Measurements from ENCODE around the gene GNG7. TPM values are rescaled to one million over a fixed set of nuclear protein-coding genes. Genes with fewer than 3 reads are reported as not detected.
"Not testable (repeated sequence)": the region's sequence is repeated elsewhere in the genome, so short reads cannot be mapped to it uniquely, and the experiment has no call there.

Gene GNG7
- total and polyA plus RNA-seq, 2 experiments from 2014 or later, result 0.11 to 0.13 TPM

- Histone ChIP-seq H3F3A (ENCODE audit: insufficient read depth) (no peaks in the 10 kb centered on the region), H3K4me2 (ENCODE audit: unreplicated experiment) (no peak overlapping the region), H4K20me1 (ENCODE audit: insufficient read depth) (no peaks in the 10 kb centered on the region), H3K79me2 (ENCODE audit: insufficient read depth) (no peaks in the 10 kb centered on the region), H3K27ac (no peak overlapping the region), H3K27me3 (replicated peaks; ENCODE audit: insufficient read depth) (no peaks in the 10 kb centered on the region), H3K4me3 (no peak overlapping the region), H3K9me3 (ENCODE audit: low read depth) (no peaks in the 10 kb centered on the region), H3K4me1 (ENCODE audit: insufficient read depth) (no peaks in the 10 kb centered on the region), H3K9ac (no peak overlapping the region), H2AFZ (no peak overlapping the region), H3K36me3 (ENCODE audit: low read depth) (no peaks in the 10 kb centered on the region), H3K9me2 (ENCODE audit: insufficient read depth) (no peaks in the 10 kb centered on the region)
- no peak for DNase-seq
- 63 to 70% methylated on average over 16 of the region's 16 CpGs for WGBS, 2 experiments (ENCODE audit: low coverage in 1 of 2, low lambda C conversion rate in 2 of 2, missing lambda C conversion rate in 2 of 2)
- in situ Hi-C loops (cut with MboI), result loop anchor here (5.0 kb wide), 1 partner anchor 106 kb away; no protein-coding TSS in a partner anchor
- TF ChIP-seq EZH2 (IDR thresholded peaks at IDR 0.05; ENCODE audit: insufficient read depth, poor library complexity, severe bottlenecking), result no peak
- no peak for TF ChIP-seq EZH2phosphoT487 (IDR thresholded peaks at IDR 0.05; ENCODE audit: insufficient read depth, low read depth)
Measured at GRCh38 chr19:2645826-2646225, 56.7 kb downstream of the GNG7 start.

GRCh38 chr19:2643123-2643737 is 59.3 kb downstream of the GNG7 start:
- H3K79me2 ChIP-seq (ENCODE audit: insufficient read depth); H3K9me3 ChIP-seq (ENCODE audit: low read depth); H3K4me3 ChIP-seq; H3K4me2 ChIP-seq (ENCODE audit: unreplicated experiment); H3K4me1 ChIP-seq (ENCODE audit: insufficient read depth); in situ Hi-C loops (cut with MboI); H3K9me2 ChIP-seq (ENCODE audit: insufficient read depth); H3K9ac ChIP-seq; H3K36me3 ChIP-seq (ENCODE audit: low read depth); H2AFZ ChIP-seq; H3F3A ChIP-seq (ENCODE audit: insufficient read depth); H3K27me3 ChIP-seq (replicated peaks; ENCODE audit: insufficient read depth); H4K20me1 ChIP-seq (ENCODE audit: insufficient read depth); H3K27ac ChIP-seq; DNase-seq: not testable (repeated sequence)
- 77 to 87% methylated on average over 18 to 38 of the region's 38 CpGs for WGBS, 2 experiments (ENCODE audit: low coverage in 1 of 2, low lambda C conversion rate in 2 of 2, missing lambda C conversion rate in 2 of 2)

GRCh38 chr19:2641332-2641698 is 61.2 kb downstream of the GNG7 start:
- no peak overlapping the region for H3K9ac ChIP-seq
- no peaks in the 10 kb centered on the region for H3K79me2 ChIP-seq (ENCODE audit: insufficient read depth)
- DNase-seq, result no peak
- no peaks in the 10 kb centered on the region for H3K36me3 ChIP-seq (ENCODE audit: low read depth)
- WGBS, 2 experiments (ENCODE audit: low coverage in 1 of 2, low lambda C conversion rate in 2 of 2, missing lambda C conversion rate in 2 of 2), result 72 to 75% methylated on average over 7 of the region's 7 CpGs
- no peak overlapping the region for H2AFZ ChIP-seq
- in situ Hi-C loops (cut with MboI), result no loop called here
- no peak overlapping the region for H3K27ac ChIP-seq
- no peaks in the 10 kb centered on the region for H4K20me1 ChIP-seq (ENCODE audit: insufficient read depth)
- H3K9me2 ChIP-seq (ENCODE audit: insufficient read depth), result no peaks in the 10 kb centered on the region
- H3K4me2 ChIP-seq (ENCODE audit: unreplicated experiment), result no peak overlapping the region
- no peak overlapping the region for H3K4me3 ChIP-seq
- TF ChIP-seq EZH2phosphoT487 (IDR thresholded peaks at IDR 0.05; ENCODE audit: insufficient read depth, low read depth) (no peak), EZH2 (IDR thresholded peaks at IDR 0.05; ENCODE audit: insufficient read depth, poor library complexity, severe bottlenecking) (no peak)
- peaks cover 7% of the 10 kb centered on the region; the same call in 1 of the 2 replicates for H3K4me1 ChIP-seq (ENCODE audit: insufficient read depth)
- H3K27me3 ChIP-seq (replicated peaks; ENCODE audit: insufficient read depth), result no peaks in the 10 kb centered on the region
- H3K9me3 ChIP-seq (ENCODE audit: low read depth), result no peaks in the 10 kb centered on the region
- no peaks in the 10 kb centered on the region for H3F3A ChIP-seq (ENCODE audit: insufficient read depth)

- 79% methylated on average over 16 to 17 of the region's 17 CpGs for WGBS, 2 experiments (ENCODE audit: low coverage in 1 of 2, low lambda C conversion rate in 2 of 2, missing lambda C conversion rate in 2 of 2)
- no peaks in the 10 kb centered on the region for H3F3A ChIP-seq (ENCODE audit: insufficient read depth)
- H3K9me2 ChIP-seq (ENCODE audit: insufficient read depth), result no peaks in the 10 kb centered on the region
- no peak overlapping the region for H3K4me2 ChIP-seq (ENCODE audit: unreplicated experiment)
- H3K27me3 ChIP-seq (replicated peaks; ENCODE audit: insufficient read depth), result no peaks in the 10 kb centered on the region
- no peaks in the 10 kb centered on the region for H3K9me3 ChIP-seq (ENCODE audit: low read depth)
- no peak overlapping the region for H2AFZ ChIP-seq
- H3K36me3 ChIP-seq (ENCODE audit: low read depth), result no peaks in the 10 kb centered on the region
- H4K20me1 ChIP-seq (ENCODE audit: insufficient read depth), result no peaks in the 10 kb centered on the region
- no peak overlapping the region for H3K9ac ChIP-seq
- no peaks in the 10 kb centered on the region for H3K79me2 ChIP-seq (ENCODE audit: insufficient read depth)
- no peak overlapping the region for H3K4me3 ChIP-seq
- H3K4me1 ChIP-seq (ENCODE audit: insufficient read depth), result peaks cover 7% of the 10 kb centered on the region; the same call in 1 of the 2 replicates
- in situ Hi-C loops (cut with MboI), result no loop called here
- DNase-seq, result no peak
- TF ChIP-seq EZH2 (IDR thresholded peaks at IDR 0.05; ENCODE audit: insufficient read depth, poor library complexity, severe bottlenecking), result no peak
- no peak for TF ChIP-seq EZH2phosphoT487 (IDR thresholded peaks at IDR 0.05; ENCODE audit: insufficient read depth, low read depth)
- H3K27ac ChIP-seq, result no peak overlapping the region
Measured at GRCh38 chr19:2640563-2641331, 61.7 kb downstream of the GNG7 start.
